ENCODE results near the gene FNBP1L.

- TF ChIP-seq POLR2A (IDR thresholded peaks at IDR 0.05) (no peak), CTCF (IDR thresholded peaks at IDR 0.05) (no peak)
Measured at GRCh38 chr1:93434088-93434487, 13.8 kb upstream of the FNBP1L start.

Data from right lobe of liver (tissue), 4 donors.